RWPE1 (cell line): ENCODE results near the gene WDTC1.
"Not testable (repeated sequence)": the region's sequence is repeated elsewhere in the genome, so short reads cannot be mapped to it uniquely, and the experiment has no call there.

ENCODE experiments used
- CTCF ChIA-PET: fragments of 350-600 bp; sonication (Branson Sonifier 250); formaldehyde crosslinking; extraction: SDS; loops from one replicate; lab custom pipeline; 2021; lab: Yijun Ruan, JAX
- POLR2A ChIA-PET: fragments of 400-600 bp; formaldehyde crosslinking; extraction: SDS; loops from one replicate; lab custom pipeline; 2020; ENCODE audit warnings: antibody characterized with exemption; ENCODE audit not compliant: low non-redundant PET; lab: Yijun Ruan, JAX
- DNase-seq: peaks from one replicate; pipeline ENCODE4 v3.0.0; 2012; ENCODE audit warnings: low spot score
- H3K27ac ChIP-seq: fragments of 450-650 bp; 2 replicates; pipeline ENCODE4 v1.5.1; 2017
- CTCF ChIP-seq: fragments of 450-650 bp; conservative IDR thresholded peaks from 2 replicates; pipeline ENCODE4 v1.5.1; 2017; ENCODE audit warnings: low read depth, mild to moderate bottlenecking

The WDTC1 gene

GRCh38 chr1:27234049-27234882 is at the start of gene WDTC1:
WDTC1 (plus strand) TSS chr1:27234632; CDS start chr1:27261055, 26,423 bp downstream.
- CTCF ChIA-PET = interaction anchor here (0.6 to 0.8 kb wide), 5 partner anchors 9 to 189 kb away, joined by 3 read pairs; no protein-coding TSS in a partner anchor
- no peak for TF ChIP-seq CTCF

GRCh38 chr1:27184665-27185064 is 49.8 kb upstream of the WDTC1 start:
- POLR2A ChIA-PET, H3K27ac ChIP-seq, DNase-seq: not testable (repeated sequence)
- CTCF ChIA-PET = interaction anchor here (0.6 kb wide), 1 partner anchor 30 kb away, joined by 5 read pairs; the partner anchor contains the start of gene SLC9A1

More at GRCh38 chr1:27234049-27234882, at the start of gene WDTC1:
- H3K27ac ChIP-seq = peak within 1 kb of the TSS; percentile 75
- DNase-seq = peak; percentile 96
- POLR2A ChIA-PET = interaction anchor here (0.5 to 0.6 kb wide), 2 partner anchors 79 to 223 kb away, joined by 5 to 6 read pairs; partner anchors contain the start of gene SLC9A1

- peak overlapping the region; percentile 88 for H3K27ac ChIP-seq
- TF ChIP-seq CTCF = no peak
- CTCF ChIA-PET = interaction anchor here (0.6 to 1.0 kb wide), 2 partner anchors 80 to 710 kb away, joined by 3 read pairs; no protein-coding TSS in a partner anchor
- POLR2A ChIA-PET = interaction anchor here (1.2 kb wide), 1 partner anchor 38 kb away, joined by 3 read pairs; the partner anchor contains the start of gene SLC9A1
- DNase-seq = peak; percentile 75
Observed at GRCh38 chr1:27192039-27192529, 42.3 kb upstream of the WDTC1 start.

- CTCF ChIA-PET = interaction anchor here (0.7 to 1.0 kb wide), 2 partner anchors 81 to 90 kb away, joined by 3 read pairs; no protein-coding TSS in a partner anchor
- TF ChIP-seq CTCF = no peak
Observed at GRCh38 chr1:27193194-27193593, 41.2 kb upstream of the WDTC1 start.

GRCh38 chr1:27201295-27201694 is 33.1 kb upstream of the WDTC1 start:
- no peak overlapping the region for H3K27ac ChIP-seq
- ChIA-PET POLR2A (no interaction called here), CTCF (no interaction called here)
- TF ChIP-seq CTCF = no peak
- DNase-seq = no peak

More at GRCh38 chr1:27193194-27193593, 41.2 kb upstream of the WDTC1 start:
- POLR2A ChIA-PET = no interaction called here
- H3K27ac ChIP-seq = no peak overlapping the region
- no peak for DNase-seq

- POLR2A ChIA-PET = no interaction called here
- CTCF ChIA-PET = no interaction called here
Observed at GRCh38 chr1:27203946-27204345, 30.5 kb upstream of the WDTC1 start.

GRCh38 chr1:27207238-27207637 is 27.2 kb upstream of the WDTC1 start:
- H3K27ac ChIP-seq, DNase-seq, CTCF ChIA-PET, POLR2A ChIA-PET: not testable (repeated sequence)

More at GRCh38 chr1:27203946-27204345, 30.5 kb upstream of the WDTC1 start:
- TF ChIP-seq CTCF = no peak
- H3K27ac ChIP-seq = no peak overlapping the region
- no peak for DNase-seq

- CTCF ChIA-PET = interaction anchor here (0.7 kb wide), 1 partner anchor 12 kb away, joined by 3 read pairs; no protein-coding TSS in a partner anchor
- H3K27ac ChIP-seq, POLR2A ChIA-PET: not testable (repeated sequence)
Observed at GRCh38 chr1:27208143-27208850, 26.1 kb upstream of the WDTC1 start.

More at GRCh38 chr1:27208143-27208850, 26.1 kb upstream of the WDTC1 start:
- DNase-seq = not testable (repeated sequence)
